ENCODE data around the gene GRID1. TPM values are rescaled to one million over a fixed set of nuclear protein-coding genes. Genes with fewer than 3 reads are reported as not detected.

Gene GRID1
- total RNA-seq, 1 donor = not detected

DNA sequence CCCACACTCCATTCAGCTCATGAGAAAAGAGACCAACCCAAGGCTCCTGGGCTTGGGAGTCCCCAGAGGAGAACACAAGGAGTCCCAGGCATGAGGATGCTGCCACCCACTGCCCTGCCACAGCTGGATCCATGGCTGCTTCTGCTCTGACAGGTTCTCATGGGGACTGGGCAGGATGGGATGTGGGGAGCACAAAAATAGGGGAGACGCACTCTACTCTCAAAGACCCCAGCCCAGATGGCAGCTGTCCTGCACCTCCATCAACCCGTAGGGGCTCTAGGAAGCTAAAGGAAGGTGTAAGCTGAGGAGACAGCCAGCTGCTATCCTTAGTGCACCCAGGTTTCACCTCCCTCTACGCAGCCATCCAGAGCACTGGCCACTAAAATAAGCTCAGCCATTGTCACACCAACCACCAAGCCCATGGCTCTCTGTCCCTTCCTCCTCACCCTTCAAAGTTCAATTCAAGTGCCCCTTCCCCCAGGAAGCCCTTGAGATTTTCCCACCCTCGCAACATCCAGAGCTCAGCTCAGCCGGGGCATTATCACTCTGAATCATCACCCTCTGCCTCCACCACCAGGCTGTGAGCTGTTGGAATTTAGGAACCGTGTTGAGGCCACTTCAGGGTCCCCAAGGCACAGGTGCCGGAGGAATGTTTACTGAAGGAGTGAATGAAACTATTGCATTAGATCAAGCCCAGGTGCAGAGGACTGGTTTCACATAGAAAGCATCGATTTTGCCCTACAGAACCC lies 142.1 kb downstream of the GRID1 start:
- Histone ChIP-seq H3K27me3 (ENCODE audit: insufficient read depth, low read length) (no peaks in the 10 kb centered on the region), H3K9me3 (ENCODE audit: low read depth, low read length) (no peaks in the 10 kb centered on the region), H3K4me3 (ENCODE audit: low read length) (no peak overlapping the region), H3K4me1 (ENCODE audit: insufficient read depth, low read length) (peaks cover 13% of the 10 kb centered on the region)

DNA sequence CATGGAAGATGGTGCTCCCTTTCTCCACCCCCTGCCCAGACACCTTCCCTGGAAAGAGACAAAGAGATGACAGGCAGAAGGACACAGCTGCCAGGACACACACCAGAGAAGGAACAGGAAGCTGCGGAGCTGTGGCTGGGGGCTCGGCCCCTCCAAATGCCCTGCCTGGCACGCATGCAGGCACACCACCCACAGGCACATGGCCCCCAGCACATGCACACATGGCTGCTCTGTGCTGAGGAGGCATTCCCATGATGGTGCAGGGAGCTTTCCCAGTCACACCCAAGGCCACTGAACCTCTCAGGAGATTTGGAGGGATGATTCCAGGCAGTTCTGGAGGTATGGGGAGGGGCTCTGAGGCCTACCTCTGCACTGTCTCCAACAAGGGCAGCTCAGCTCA lies 143.3 kb downstream of the GRID1 start:
- Histone ChIP-seq H3K9me3 (ENCODE audit: low read depth, low read length) (no peaks in the 10 kb centered on the region), H3K4me3 (ENCODE audit: low read length) (no peak overlapping the region), H3K27me3 (ENCODE audit: insufficient read depth, low read length) (no peaks in the 10 kb centered on the region), H3K4me1 (ENCODE audit: insufficient read depth, low read length) (peaks cover 13% of the 10 kb centered on the region)

DNA sequence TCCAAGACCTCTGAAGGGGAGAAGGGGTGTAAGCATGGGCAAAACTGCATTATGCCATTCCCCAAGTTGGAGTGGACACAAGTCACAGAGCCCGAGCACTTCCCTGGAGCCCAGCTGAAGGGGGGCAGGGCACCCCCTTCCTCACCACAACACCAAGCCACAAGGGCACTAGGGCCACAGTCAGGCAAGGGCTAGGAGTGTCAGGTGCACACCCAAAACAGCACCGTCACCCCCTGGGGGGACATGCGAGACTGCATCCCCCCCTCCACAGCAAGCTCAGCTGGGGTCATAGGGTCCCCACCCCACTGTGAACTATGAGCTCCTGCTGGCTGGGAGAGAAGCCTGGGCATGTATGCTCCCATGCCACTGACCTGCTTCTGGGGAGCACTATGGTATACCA lies 143.9 kb downstream of the GRID1 start:
- Histone ChIP-seq H3K4me1 (ENCODE audit: insufficient read depth, low read length) (peaks cover 13% of the 10 kb centered on the region), H3K9me3 (ENCODE audit: low read depth, low read length) (no peaks in the 10 kb centered on the region), H3K27me3 (ENCODE audit: insufficient read depth, low read length) (no peaks in the 10 kb centered on the region), H3K4me3 (ENCODE audit: low read length) (no peak overlapping the region)

DNA sequence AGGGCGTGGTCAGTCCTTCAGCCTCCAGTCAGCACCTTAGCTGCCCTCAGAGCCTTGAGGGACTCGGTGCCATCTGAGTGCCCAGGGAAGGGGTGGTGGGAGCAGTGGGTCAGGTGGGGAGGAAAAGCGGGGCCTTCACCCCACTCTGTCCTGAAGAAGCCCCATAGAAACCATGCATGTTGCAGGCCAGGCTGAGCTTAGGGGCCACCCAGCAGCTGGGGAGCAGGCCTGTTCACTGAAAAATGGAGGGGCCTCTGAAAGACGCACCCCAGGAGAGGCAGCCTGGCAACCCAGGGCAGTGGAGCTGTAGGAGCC lies 144.3 kb downstream of the GRID1 start:
- Histone ChIP-seq H3K4me3 (ENCODE audit: low read length) (no peak overlapping the region), H3K4me1 (ENCODE audit: insufficient read depth, low read length) (peaks cover 13% of the 10 kb centered on the region), H3K9me3 (ENCODE audit: low read depth, low read length) (no peaks in the 10 kb centered on the region), H3K27me3 (ENCODE audit: insufficient read depth, low read length) (no peaks in the 10 kb centered on the region)

DNA sequence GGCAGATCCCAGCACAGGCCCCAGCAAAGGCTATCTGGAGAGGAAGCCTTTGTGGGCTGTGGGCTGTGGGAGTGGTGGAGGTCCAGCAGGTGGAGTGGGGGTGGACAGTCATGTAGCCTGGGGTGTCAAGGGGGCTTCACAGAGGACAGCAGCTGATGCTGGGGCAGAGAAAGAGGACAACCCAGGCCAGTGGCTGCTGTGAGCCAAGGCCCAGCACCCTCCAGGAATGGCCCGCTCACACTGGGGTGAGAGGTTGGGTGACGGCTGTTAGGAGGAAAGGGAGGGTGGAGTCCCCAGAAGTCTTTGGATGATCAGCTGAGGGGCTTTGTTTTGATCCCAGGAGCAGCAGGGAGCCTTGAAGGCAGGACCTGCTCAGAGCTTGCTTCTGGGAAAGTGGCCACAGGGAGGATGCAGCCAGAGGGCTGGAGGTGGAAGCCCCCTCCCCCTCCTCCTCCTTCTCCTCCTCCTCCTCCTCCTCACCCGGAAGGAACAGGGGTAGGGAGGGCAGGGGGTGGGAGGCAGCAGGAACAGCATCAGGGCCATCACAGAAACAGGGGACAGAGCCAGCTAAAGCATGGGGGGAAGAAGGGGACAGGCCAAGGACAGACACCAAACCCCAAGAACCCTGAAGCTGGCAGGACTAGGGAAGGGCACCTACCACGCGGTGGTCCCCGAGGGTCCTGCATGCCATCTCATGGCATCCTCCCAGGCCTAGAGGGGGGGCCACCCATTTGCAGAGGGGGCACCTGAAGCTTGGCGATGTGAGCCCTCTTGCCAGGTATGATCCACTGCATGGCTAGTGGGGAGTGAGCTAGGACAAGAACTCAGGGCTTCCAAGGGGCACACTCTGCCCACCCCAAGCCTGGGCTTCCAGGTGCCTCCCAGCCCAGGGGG lies 144.9 kb downstream of the GRID1 start:
- no peaks in the 10 kb centered on the region for H3K27me3 ChIP-seq (ENCODE audit: insufficient read depth, low read length)
- no peak overlapping the region for H3K4me3 ChIP-seq (ENCODE audit: low read length)
- peaks cover 13% of the 10 kb centered on the region for H3K4me1 ChIP-seq (ENCODE audit: insufficient read depth, low read length)
- H3K9me3 ChIP-seq (ENCODE audit: low read depth, low read length) = no peaks in the 10 kb centered on the region

DNA sequence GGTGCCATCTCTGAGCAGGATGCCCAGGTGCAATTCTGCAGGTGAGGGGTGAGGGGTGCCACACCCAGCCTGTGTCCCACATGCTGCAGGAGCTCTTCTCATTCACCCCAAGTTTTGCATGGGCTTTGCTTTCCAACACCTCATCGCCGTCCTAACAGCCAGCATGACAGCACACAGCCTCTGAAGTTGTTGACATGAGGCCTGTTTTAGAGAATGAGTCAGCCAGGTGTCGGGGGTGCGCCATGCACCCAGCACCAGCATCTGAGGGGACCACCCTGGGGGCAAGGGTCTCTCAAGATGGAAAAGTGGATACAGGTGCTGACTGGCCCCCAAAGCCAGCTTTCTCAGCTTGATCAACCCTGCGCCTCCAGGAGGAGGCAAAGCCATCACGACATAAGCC lies 146.0 kb downstream of the GRID1 start:
- Histone ChIP-seq H3K4me1 (ENCODE audit: insufficient read depth, low read length) (peaks cover 11% of the 10 kb centered on the region), H3K9me3 (ENCODE audit: low read depth, low read length) (no peaks in the 10 kb centered on the region), H3K27me3 (ENCODE audit: insufficient read depth, low read length) (no peaks in the 10 kb centered on the region), H3K4me3 (ENCODE audit: low read length) (no peak overlapping the region)

DNA sequence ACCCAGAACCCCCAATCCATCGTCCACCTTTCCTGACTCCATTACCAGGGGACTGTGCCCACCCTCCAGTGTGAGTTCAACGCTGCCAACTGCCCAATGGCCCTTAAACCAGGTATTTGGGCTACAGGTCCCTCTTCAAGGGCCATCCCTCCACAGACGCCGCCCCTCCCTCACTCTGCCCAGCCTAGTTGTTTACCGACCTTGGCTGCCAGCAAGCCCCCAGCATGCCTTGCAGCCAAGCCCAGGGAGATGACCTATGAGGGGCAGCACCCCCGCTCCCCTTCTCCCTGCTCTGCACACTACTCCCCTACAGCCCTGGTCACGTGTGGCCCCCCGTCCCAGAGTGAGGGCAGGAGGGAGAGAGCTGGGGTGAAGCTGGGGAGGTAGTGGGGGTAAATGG lies 147.3 kb downstream of the GRID1 start:
- H3K27me3 ChIP-seq (ENCODE audit: insufficient read depth, low read length) = no peaks in the 10 kb centered on the region
- H3K4me3 ChIP-seq (ENCODE audit: low read length) = no peak overlapping the region
- H3K4me1 ChIP-seq (ENCODE audit: insufficient read depth, low read length) = no peaks in the 10 kb centered on the region
- H3K9me3 ChIP-seq (ENCODE audit: low read depth, low read length) = no peaks in the 10 kb centered on the region

DNA sequence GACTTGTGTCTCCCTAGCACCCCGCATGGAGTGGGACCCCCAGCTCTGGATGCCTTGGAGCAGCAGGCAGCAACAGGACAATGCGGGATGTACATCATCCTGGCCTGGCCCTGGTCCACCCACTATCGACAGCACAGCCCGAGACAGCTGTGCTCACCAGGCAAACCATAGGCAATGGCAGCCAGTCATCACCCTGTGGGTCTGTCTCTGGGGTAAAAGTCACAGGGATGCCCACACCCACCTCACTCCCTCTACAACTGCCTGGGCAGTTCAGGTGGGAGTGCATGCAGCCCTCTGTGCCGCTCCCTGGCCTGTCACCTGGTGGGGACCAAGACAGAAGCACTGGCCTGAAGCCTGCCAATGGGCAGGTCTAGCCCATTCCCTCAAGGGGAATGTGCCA lies 147.8 kb downstream of the GRID1 start:
- H3K4me1 ChIP-seq (ENCODE audit: insufficient read depth, low read length) = no peaks in the 10 kb centered on the region
- no peak overlapping the region for H3K4me3 ChIP-seq (ENCODE audit: low read length)
- no peaks in the 10 kb centered on the region for H3K9me3 ChIP-seq (ENCODE audit: low read depth, low read length)
- no peaks in the 10 kb centered on the region for H3K27me3 ChIP-seq (ENCODE audit: insufficient read depth, low read length)

DNA sequence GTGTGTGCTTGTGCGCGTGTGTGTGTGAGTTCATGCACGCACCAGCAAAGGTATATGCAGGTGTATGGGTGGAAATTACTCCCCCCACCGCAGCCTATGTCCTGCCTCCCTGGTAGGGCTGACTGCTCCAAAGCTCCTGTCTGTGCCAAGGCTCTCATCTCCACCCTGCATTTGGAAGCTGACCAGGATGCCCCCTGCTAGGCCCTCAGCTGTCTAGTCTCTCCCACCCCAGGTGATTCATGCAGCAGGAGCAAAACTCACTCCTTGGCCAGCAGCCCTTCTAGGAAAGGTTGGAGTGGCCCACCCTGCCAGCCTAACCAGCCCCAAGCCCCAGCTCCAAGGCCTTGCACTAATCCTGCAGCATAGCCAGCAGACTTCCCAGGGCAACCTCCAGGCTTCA lies 148.4 kb downstream of the GRID1 start:
- no peaks in the 10 kb centered on the region for H3K9me3 ChIP-seq (ENCODE audit: low read depth, low read length)

DNA sequence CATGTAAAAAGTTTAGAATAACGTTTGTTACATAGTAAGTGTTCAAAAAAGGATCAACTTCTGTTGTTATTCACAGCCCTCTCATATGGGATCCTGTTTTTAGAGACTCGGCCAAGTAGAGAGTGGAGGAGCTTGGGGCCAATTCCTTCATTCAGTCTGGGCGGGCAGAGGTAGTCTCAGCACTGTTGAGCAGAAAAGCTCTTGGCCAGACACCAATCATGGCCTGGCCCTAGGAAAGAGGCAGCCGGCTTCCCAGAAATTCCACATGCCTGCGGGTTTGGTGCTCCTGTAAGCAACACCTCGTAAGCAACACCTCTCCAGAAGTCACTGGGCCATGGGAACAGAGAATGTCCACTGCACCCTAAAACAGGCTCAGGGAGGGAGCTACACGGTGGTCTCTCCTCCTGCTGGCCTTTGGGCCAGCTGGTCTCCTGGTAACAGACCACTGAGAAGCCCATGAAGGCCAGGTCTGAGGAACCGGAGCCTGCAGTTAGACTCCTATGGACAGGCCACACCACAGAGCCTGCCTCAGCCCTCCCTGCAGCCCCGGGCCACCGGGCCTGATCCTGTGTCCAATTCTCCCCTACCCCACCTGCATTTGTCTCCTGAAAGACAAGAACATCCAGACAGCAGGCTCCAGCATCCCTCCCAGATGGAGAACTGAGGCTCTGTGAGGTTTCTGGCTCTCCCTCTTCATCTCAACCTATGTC lies 149.1 kb downstream of the GRID1 start:
- Histone ChIP-seq H3K4me1 (ENCODE audit: insufficient read depth, low read length) (no peaks in the 10 kb centered on the region), H3K9me3 (ENCODE audit: low read depth, low read length) (no peaks in the 10 kb centered on the region), H3K4me3 (ENCODE audit: low read length) (no peak overlapping the region), H3K27me3 (ENCODE audit: insufficient read depth, low read length) (no peaks in the 10 kb centered on the region)

More for the DNA sequence above, 148.4 kb downstream of the GRID1 start:
- H3K27me3 ChIP-seq (ENCODE audit: insufficient read depth, low read length) = no peaks in the 10 kb centered on the region
- no peak overlapping the region for H3K4me3 ChIP-seq (ENCODE audit: low read length)
- no peaks in the 10 kb centered on the region for H3K4me1 ChIP-seq (ENCODE audit: insufficient read depth, low read length)

DNA sequence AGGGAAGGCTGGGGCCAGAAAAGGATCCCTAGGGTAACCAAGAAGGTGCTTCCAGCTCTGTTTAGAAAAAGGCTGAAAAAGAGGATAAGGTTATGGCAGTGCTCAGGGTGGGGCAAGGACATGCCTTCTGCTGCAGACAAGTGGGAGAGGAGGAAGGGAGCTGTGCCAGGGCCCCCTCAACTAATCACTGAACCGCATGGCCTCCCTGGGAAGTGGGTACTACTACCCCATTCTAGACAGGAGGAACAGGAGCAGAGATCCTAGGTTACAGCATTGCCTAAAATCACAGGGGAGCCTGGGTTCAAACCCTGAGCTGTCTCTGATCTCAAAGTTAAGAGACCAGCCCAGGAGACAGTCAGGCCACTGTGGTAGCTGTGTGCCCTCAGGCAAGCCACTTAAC lies 149.7 kb downstream of the GRID1 start:
- H3K4me1 ChIP-seq (ENCODE audit: insufficient read depth, low read length) = no peaks in the 10 kb centered on the region
- H3K4me3 ChIP-seq (ENCODE audit: low read length) = no peak overlapping the region
- no peaks in the 10 kb centered on the region for H3K9me3 ChIP-seq (ENCODE audit: low read depth, low read length)
- H3K27me3 ChIP-seq (ENCODE audit: insufficient read depth, low read length) = no peaks in the 10 kb centered on the region

DNA sequence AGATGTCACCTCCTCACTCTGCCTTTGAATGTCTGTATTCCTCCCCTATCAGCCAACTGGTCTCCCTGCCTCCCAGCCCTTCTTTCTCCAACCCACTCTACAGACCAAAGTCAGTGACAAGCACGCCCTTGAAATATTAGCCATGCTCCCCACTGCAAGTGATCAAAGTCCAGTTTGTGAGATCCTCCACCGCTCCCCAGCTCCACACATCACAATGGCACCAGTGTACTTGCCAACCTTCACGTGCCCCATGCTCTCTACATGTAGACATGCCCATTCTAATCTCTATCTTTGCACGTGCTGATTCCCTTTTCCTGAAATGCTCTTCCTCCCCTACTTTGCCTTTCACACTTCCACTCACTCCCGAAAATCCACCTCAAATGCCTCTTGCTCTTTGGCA lies 150.9 kb downstream of the GRID1 start:
- Histone ChIP-seq H3K4me3 (ENCODE audit: low read length) (no peak overlapping the region), H3K9me3 (ENCODE audit: low read depth, low read length) (no peaks in the 10 kb centered on the region), H3K27me3 (ENCODE audit: insufficient read depth, low read length) (no peaks in the 10 kb centered on the region), H3K4me1 (ENCODE audit: insufficient read depth, low read length) (no peaks in the 10 kb centered on the region)

DNA sequence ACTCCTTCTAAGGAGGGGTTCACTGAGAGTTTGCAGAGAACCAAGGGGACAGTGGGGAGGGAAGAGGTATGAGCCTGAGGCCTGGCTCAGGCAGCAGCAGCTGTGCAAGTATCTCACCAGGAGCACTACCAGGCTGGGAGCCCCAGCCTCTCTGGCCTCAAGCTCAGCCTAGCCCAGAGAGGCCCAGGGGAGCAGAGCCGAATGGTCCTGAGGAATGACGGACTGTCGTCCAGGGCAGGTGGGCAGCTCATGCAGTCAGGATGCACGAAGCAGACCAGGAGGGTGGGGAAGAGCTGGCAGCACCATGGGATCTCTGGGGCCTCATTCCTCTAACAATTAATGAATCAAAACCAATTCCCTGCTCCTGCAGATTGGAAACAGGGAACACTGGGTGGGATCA lies 151.5 kb downstream of the GRID1 start:
- Histone ChIP-seq H3K4me1 (ENCODE audit: insufficient read depth, low read length) (no peaks in the 10 kb centered on the region), H3K9me3 (ENCODE audit: low read depth, low read length) (no peaks in the 10 kb centered on the region), H3K4me3 (ENCODE audit: low read length) (no peak overlapping the region), H3K27me3 (ENCODE audit: insufficient read depth, low read length) (no peaks in the 10 kb centered on the region)

DNA sequence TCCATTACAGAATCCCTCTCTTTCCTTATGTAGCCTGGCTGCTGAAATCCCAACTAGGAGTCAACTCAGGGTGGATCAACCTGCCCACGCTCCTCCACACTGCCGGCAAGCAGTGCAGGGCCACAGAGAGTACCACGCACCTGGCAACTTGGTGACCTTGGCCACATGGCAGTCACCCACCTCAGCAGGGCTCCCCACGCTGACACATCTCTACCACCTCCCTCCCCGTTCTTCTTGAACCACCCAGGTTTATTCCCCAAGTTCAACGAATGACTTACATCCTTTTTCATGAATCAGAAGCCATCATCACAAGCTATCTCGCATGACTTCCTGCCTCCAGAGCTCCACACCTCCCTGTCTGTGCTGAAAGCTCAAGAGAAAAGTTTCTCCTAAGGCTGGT lies 153.4 kb downstream of the GRID1 start:
- H3K9me3 ChIP-seq (ENCODE audit: low read depth, low read length) = no peaks in the 10 kb centered on the region
- no peaks in the 10 kb centered on the region for H3K27me3 ChIP-seq (ENCODE audit: insufficient read depth, low read length)
- no peaks in the 10 kb centered on the region for H3K4me1 ChIP-seq (ENCODE audit: insufficient read depth, low read length)
- no peak overlapping the region for H3K4me3 ChIP-seq (ENCODE audit: low read length)

DNA sequence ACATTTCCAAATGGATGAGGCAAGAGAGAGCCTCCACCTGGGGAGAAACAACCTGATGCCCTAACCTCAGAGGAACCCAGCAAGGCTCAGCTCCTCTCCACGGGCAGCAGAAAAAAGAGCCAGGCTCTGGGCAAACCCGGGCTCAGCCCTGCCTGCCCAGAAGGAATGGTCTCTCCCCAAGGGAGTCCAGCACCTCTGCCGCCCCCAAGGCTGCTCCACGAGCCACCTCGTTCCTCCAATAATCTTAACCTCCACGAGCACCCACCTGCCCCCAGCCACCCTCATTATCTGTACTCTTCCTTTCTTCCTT lies 154.2 kb downstream of the GRID1 start:
- Histone ChIP-seq H3K4me3 (ENCODE audit: low read length) (no peak overlapping the region), H3K27me3 (ENCODE audit: insufficient read depth, low read length) (no peaks in the 10 kb centered on the region), H3K4me1 (ENCODE audit: insufficient read depth, low read length) (no peaks in the 10 kb centered on the region), H3K9me3 (ENCODE audit: low read depth, low read length) (no peaks in the 10 kb centered on the region)
